Hepatocyte (in vitro differentiated cells): ENCODE data around the gene PID1.

Source experiments
- EZH2phosphoT487 ChIP-seq: fragments of 200-600 bp; sonication (generic); IDR thresholded peaks from one replicate; pipeline ENCODE4 v1.6.1; 2018; ENCODE audit warnings: antibody characterized with exemption, mild to moderate bottlenecking, low read depth, moderate library complexity; ENCODE audit not compliant: unreplicated experiment, severe bottlenecking
- TF ChIP-seq, protein P1 (sequence below): fragments of 200-600 bp; sonication (generic); IDR thresholded peaks from 2 replicates; pipeline ENCODE4 v1.5.1; 2016; ENCODE audit warnings: antibody characterized with exemption, mild to moderate bottlenecking; ENCODE audit not compliant: poor library complexity

DNA sequence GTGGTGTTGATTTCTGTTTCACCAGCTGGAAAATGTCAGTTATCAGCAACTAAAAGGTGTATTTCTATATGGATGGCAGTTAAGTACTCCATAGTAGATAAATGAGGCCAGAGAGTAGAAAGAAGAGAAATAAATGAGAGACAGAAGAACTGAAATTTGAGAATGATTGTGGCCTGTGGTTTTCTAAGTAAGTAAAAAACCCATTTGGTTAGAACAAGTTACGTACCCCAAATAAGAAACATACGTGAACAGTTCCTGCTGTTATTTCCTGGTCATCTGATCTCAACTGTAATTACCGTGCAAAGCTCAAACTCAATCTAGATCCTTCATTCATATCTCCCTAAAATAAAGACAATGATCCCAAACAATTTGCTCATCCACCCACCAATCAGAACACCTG is 181.3 kb downstream of the PID1 start:
- no peak for TF ChIP-seq EZH2phosphoT487
- TF ChIP-seq, protein P1, sequence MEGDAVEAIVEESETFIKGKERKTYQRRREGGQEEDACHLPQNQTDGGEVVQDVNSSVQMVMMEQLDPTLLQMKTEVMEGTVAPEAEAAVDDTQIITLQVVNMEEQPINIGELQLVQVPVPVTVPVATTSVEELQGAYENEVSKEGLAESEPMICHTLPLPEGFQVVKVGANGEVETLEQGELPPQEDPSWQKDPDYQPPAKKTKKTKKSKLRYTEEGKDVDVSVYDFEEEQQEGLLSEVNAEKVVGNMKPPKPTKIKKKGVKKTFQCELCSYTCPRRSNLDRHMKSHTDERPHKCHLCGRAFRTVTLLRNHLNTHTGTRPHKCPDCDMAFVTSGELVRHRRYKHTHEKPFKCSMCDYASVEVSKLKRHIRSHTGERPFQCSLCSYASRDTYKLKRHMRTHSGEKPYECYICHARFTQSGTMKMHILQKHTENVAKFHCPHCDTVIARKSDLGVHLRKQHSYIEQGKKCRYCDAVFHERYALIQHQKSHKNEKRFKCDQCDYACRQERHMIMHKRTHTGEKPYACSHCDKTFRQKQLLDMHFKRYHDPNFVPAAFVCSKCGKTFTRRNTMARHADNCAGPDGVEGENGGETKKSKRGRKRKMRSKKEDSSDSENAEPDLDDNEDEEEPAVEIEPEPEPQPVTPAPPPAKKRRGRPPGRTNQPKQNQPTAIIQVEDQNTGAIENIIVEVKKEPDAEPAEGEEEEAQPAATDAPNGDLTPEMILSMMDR, result no peak
